Skin epidermis (tissue), 12 donors: Measurements from ENCODE around the gene FBXL20.
"Not testable (repeated sequence)": the region's sequence is repeated elsewhere in the genome, so short reads cannot be mapped to it uniquely, and the experiment has no call there.

Experiments
- H3K27ac ChIP-seq, 21 experiments: fragments of 200-600 bp; sonication (generic) in 11 of 21; one replicate each; pipeline ENCODE4 v1.5.0; 2020; ENCODE audit warnings: mild to moderate bottlenecking in 3 of 21, inconsistent platforms in 2 of 21, moderate library complexity in 2 of 21
- H3K4me3 ChIP-seq, 7 experiments: fragments of 200-600 bp; sonication (generic) in 2 of 7; one replicate each; pipeline ENCODE4 v1.5.0; 2020; ENCODE audit warnings: inconsistent platforms in 2 of 7, mild to moderate bottlenecking in 2 of 7, moderate library complexity in 1 of 7

FBXL20 gene

GRCh38 chr17:39271546-39271945 is 129.9 kb downstream of the FBXL20 start:
- Histone ChIP-seq H3K4me3 (no peak overlapping the region), H3K27ac (no peak overlapping the region)

- no peak overlapping the region for H3K4me3 ChIP-seq
- H3K27ac ChIP-seq = no peak overlapping the region
Observed at GRCh38 chr17:39270923-39271322, 130.5 kb downstream of the FBXL20 start.

GRCh38 chr17:39264119-39264518 is 137.3 kb downstream of the FBXL20 start:
- no peak overlapping the region for H3K4me3 ChIP-seq
- H3K27ac ChIP-seq = no peak overlapping the region

GRCh38 chr17:39261286-39261685 is 140.1 kb downstream of the FBXL20 start:
- H3K4me3 ChIP-seq = no peak overlapping the region

GRCh38 chr17:39252788-39253460 is 148.5 kb downstream of the FBXL20 start:
- H3K27ac ChIP-seq = no peak overlapping the region
- no peak overlapping the region for H3K4me3 ChIP-seq

More at GRCh38 chr17:39261286-39261685, 140.1 kb downstream of the FBXL20 start:
- H3K27ac ChIP-seq = no peak overlapping the region

GRCh38 chr17:39251997-39252396 is 149.4 kb downstream of the FBXL20 start:
- Histone ChIP-seq H3K4me3 (no peak overlapping the region), H3K27ac (no peak overlapping the region)

- H3K4me3 ChIP-seq, H3K27ac ChIP-seq: not testable (repeated sequence)
Observed at GRCh38 chr17:39250076-39250475, 151.3 kb downstream of the FBXL20 start.

- H3K27ac ChIP-seq = no peak overlapping the region
Observed at GRCh38 chr17:39246274-39246673, 155.2 kb downstream of the FBXL20 start.

GRCh38 chr17:39244600-39245570 is 156.5 kb downstream of the FBXL20 start:
- no peak overlapping the region for H3K4me3 ChIP-seq
- H3K27ac ChIP-seq = peak overlapping the region in 1 of 21 experiments; percentile 17

More at GRCh38 chr17:39246274-39246673, 155.2 kb downstream of the FBXL20 start:
- no peak overlapping the region for H3K4me3 ChIP-seq

GRCh38 chr17:39244016-39244599 is 157.3 kb downstream of the FBXL20 start:
- H3K4me3 ChIP-seq = no peak overlapping the region
- peak overlapping the region in 1 of 21 experiments; percentile 17 for H3K27ac ChIP-seq

- no peak overlapping the region for H3K27ac ChIP-seq
- H3K4me3 ChIP-seq = no peak overlapping the region
Observed at GRCh38 chr17:39243155-39243554, 158.3 kb downstream of the FBXL20 start.

- Histone ChIP-seq H3K4me3 (no peak overlapping the region), H3K27ac (no peak overlapping the region)
Observed at GRCh38 chr17:39240631-39241030, 160.8 kb downstream of the FBXL20 start.

GRCh38 chr17:39239640-39240314 is 161.6 kb downstream of the FBXL20 start:
- no peak overlapping the region for H3K27ac ChIP-seq
- no peak overlapping the region for H3K4me3 ChIP-seq

GRCh38 chr17:39238311-39238972 is 163.0 kb downstream of the FBXL20 start:
- H3K27ac ChIP-seq = peak overlapping the region in 15 of 21 experiments; percentile 6 to 91 (median 69)
- peak overlapping the region in 1 of 7 experiments; percentile 1 for H3K4me3 ChIP-seq

- no peak overlapping the region for H3K4me3 ChIP-seq
- H3K27ac ChIP-seq = peak overlapping the region in 11 of 21 experiments; percentile 31 to 91 (median 72)
Observed at GRCh38 chr17:39237586-39237985, 163.8 kb downstream of the FBXL20 start.

GRCh38 chr17:39236981-39237441 is 164.4 kb downstream of the FBXL20 start:
- no peak overlapping the region for H3K4me3 ChIP-seq
- peak overlapping the region in 3 of 21 experiments; percentile 46 to 89 (median 85) for H3K27ac ChIP-seq

- Histone ChIP-seq H3K4me3 (no peak overlapping the region), H3K27ac (peak overlapping the region in 3 of 21 experiments; percentile 5 to 46 (median 45))
Observed at GRCh38 chr17:39236450-39236927, 164.9 kb downstream of the FBXL20 start.

- H3K4me3 ChIP-seq = no peak overlapping the region
Observed at GRCh38 chr17:39235555-39236449, 165.6 kb downstream of the FBXL20 start.

More at GRCh38 chr17:39235555-39236449, 165.6 kb downstream of the FBXL20 start:
- peak overlapping the region in 2 of 21 experiments; percentile 5 to 45 for H3K27ac ChIP-seq
